ENCODE measurements around the gene KLF13.

DNA sequence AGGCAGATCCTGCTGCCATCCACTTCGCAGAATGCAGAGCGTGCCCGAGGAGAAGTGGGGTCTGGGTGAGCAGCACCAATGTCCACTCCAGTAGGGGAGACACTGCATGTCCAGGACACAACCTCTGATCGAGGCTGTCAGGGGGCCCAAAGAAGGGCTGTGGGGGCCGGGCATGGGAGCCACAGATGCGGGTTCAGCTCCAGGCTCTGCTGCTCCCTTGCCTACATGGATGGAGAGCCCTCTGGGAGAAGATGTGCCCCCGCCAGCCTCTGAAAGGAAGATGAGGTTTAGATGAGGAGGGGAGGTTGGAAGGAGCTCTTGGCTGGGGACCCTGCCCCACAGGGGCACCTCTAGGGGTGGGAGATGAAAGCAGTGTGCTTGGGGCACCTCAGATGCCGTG, 75.4 kb downstream of the KLF13 start:
- TF ChIP-seq CTCF (IDR thresholded peaks at IDR 0.05 in 4 of 5, conservative IDR thresholded peaks at IDR 0.05 in 1 of 5) (no peak), POLR2A (IDR thresholded peaks at IDR 0.05) (no peak)
